Measurements from ENCODE around the gene PLEKHA4. TPM values are rescaled to one million over a fixed set of nuclear protein-coding genes. Genes with fewer than 3 reads are reported as not detected.

The PLEKHA4 gene
- polyA plus RNA-seq, 1 donor (not counting 4 experiments of a cell fraction or from before 2014, with no cell fraction given): 1.8 TPM

DNA sequence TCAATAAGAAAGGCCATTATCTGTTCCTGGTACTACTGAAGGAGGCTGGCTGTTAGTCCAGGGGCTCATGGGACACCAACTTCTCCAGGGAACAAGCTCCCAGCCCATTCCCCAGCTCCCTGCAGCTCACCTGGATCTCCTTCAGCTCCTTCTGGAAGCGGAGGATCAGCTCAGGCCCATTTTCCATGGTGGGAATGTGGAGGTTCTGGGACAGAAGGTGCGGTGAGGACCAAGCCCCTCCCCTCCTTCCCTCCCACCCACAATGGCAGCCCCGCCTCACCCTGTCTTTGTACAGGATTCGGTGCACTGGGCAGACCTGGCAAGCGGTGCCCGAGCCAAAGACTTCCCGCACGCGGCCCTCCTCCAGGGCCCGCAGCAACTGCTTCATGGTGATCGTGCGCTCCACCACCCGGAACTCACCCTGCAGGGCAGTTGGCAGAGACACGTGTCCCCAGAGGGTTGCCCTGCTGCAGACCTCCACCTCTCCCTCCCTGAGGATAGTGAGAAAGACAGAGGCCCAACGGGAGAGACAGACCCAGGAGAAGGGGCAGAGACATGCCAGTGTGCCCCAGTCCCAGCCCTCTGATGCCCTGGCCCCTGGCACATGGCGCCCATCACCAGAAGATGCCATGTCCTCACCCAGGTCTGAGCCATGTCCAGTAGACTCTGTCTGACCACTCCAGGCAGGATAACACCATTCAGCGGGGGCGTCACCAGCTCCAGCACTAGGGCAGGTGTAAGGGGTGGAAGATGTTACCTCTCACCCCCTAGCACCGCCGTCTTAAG, 71.9 kb downstream of the PLEKHA4 start:
- TF ChIP-seq EZH2 (IDR thresholded peaks at IDR 0.05; ENCODE audit: low read length): no peak
- TF ChIP-seq, protein P1, sequence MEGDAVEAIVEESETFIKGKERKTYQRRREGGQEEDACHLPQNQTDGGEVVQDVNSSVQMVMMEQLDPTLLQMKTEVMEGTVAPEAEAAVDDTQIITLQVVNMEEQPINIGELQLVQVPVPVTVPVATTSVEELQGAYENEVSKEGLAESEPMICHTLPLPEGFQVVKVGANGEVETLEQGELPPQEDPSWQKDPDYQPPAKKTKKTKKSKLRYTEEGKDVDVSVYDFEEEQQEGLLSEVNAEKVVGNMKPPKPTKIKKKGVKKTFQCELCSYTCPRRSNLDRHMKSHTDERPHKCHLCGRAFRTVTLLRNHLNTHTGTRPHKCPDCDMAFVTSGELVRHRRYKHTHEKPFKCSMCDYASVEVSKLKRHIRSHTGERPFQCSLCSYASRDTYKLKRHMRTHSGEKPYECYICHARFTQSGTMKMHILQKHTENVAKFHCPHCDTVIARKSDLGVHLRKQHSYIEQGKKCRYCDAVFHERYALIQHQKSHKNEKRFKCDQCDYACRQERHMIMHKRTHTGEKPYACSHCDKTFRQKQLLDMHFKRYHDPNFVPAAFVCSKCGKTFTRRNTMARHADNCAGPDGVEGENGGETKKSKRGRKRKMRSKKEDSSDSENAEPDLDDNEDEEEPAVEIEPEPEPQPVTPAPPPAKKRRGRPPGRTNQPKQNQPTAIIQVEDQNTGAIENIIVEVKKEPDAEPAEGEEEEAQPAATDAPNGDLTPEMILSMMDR (optimal IDR thresholded peaks at IDR 0.05 in 1 of 3, IDR thresholded peaks at IDR 0.05 in 1 of 3, conservative IDR thresholded peaks at IDR 0.05 in 1 of 3; ENCODE audit: extremely low read depth in 1 of 3, insufficient read depth in 2 of 3, low read length in 3 of 3): no peak
- no peaks in the 10 kb centered on the region for H3K36me3 ChIP-seq (ENCODE audit: control insufficient read depth in 2 of 2, extremely low read depth in 1 of 2, insufficient read depth in 2 of 2, low read length in 2 of 2)
- H3K9me3 ChIP-seq (ENCODE audit: control insufficient read depth, low read depth, low read length): no peaks in the 10 kb centered on the region
- dilution Hi-C loops (cut with MboI; ENCODE audit: extremely low pct_ligation_motif_present, low sequenced_read_pairs): loop anchor here (5.0 kb wide), 1 partner anchor 56 kb away; no protein-coding TSS in a partner anchor
- H3K27me3 ChIP-seq (ENCODE audit: control insufficient read depth, extremely low read depth, insufficient read depth, low read length): no peaks in the 10 kb centered on the region
- no peaks in the 10 kb centered on the region for H3K79me2 ChIP-seq (ENCODE audit: control insufficient read depth, insufficient read depth, low read length)
- no peak overlapping the region for H3K4me2 ChIP-seq (ENCODE audit: control insufficient read depth, extremely low read depth, insufficient read depth, low read depth, low read length)
- H4K20me1 ChIP-seq (ENCODE audit: control insufficient read depth, extremely low read depth, insufficient read depth, low read length): no peaks in the 10 kb centered on the region
- H3K9ac ChIP-seq (ENCODE audit: control insufficient read depth, extremely low read depth, insufficient read depth, low read length): no peak overlapping the region
- no peak for FAIRE-seq
- H2AFZ ChIP-seq (ENCODE audit: control insufficient read depth, low read length): no peak overlapping the region
- H3K9me1 ChIP-seq (ENCODE audit: control insufficient read depth, extremely low read depth, insufficient read depth, low read length): no peaks in the 10 kb centered on the region
- DNase-seq (ENCODE audit: low read depth, low spot score): no peak
- H3K4me1 ChIP-seq (ENCODE audit: control insufficient read depth, extremely low read depth, insufficient read depth, low read length): peaks cover 15% of the 10 kb centered on the region
- H3K27ac ChIP-seq (ENCODE audit: control insufficient read depth, insufficient read depth, low read length): no peak overlapping the region
- H3K4me3 ChIP-seq (ENCODE audit: control insufficient read depth in 2 of 3, extremely low read depth in 1 of 3, insufficient read depth in 2 of 3, low read depth in 1 of 3, low read length in 3 of 3): no peak overlapping the region

GRCh38 chr19:48795685-48796070, 72.7 kb downstream of the PLEKHA4 start:
- dilution Hi-C loops (cut with MboI; ENCODE audit: extremely low pct_ligation_motif_present, low sequenced_read_pairs): loop anchor here (5.0 kb wide), 1 partner anchor 57 kb away; no protein-coding TSS in a partner anchor
- Histone ChIP-seq H3K27me3 (ENCODE audit: control insufficient read depth, extremely low read depth, insufficient read depth, low read length) (no peaks in the 10 kb centered on the region), H3K4me1 (ENCODE audit: control insufficient read depth, extremely low read depth, insufficient read depth, low read length) (peaks cover 15% of the 10 kb centered on the region), H3K36me3 (ENCODE audit: control insufficient read depth in 2 of 2, extremely low read depth in 1 of 2, insufficient read depth in 2 of 2, low read length in 2 of 2) (no peaks in the 10 kb centered on the region), H3K4me3 (ENCODE audit: control insufficient read depth in 2 of 3, extremely low read depth in 1 of 3, insufficient read depth in 2 of 3, low read depth in 1 of 3, low read length in 3 of 3) (no peak overlapping the region), H2AFZ (ENCODE audit: control insufficient read depth, low read length) (no peak overlapping the region), H4K20me1 (ENCODE audit: control insufficient read depth, extremely low read depth, insufficient read depth, low read length) (no peaks in the 10 kb centered on the region), H3K9me3 (ENCODE audit: control insufficient read depth, low read depth, low read length) (no peaks in the 10 kb centered on the region), H3K4me2 (ENCODE audit: control insufficient read depth, extremely low read depth, insufficient read depth, low read depth, low read length) (peak overlapping the region; percentile 96), H3K27ac (ENCODE audit: control insufficient read depth, insufficient read depth, low read length) (no peak overlapping the region), H3K9ac (ENCODE audit: control insufficient read depth, extremely low read depth, insufficient read depth, low read length) (no peak overlapping the region), H3K79me2 (ENCODE audit: control insufficient read depth, insufficient read depth, low read length) (no peaks in the 10 kb centered on the region), H3K9me1 (ENCODE audit: control insufficient read depth, extremely low read depth, insufficient read depth, low read length) (no peaks in the 10 kb centered on the region)
- no peak for FAIRE-seq
- DNase-seq (ENCODE audit: low read depth, low spot score): no peak
- no peak for TF ChIP-seq EZH2 (IDR thresholded peaks at IDR 0.05; ENCODE audit: low read length)
- TF ChIP-seq, protein P1 (optimal IDR thresholded peaks at IDR 0.05 in 1 of 3, IDR thresholded peaks at IDR 0.05 in 1 of 3, conservative IDR thresholded peaks at IDR 0.05 in 1 of 3; ENCODE audit: extremely low read depth in 1 of 3, insufficient read depth in 2 of 3, low read length in 3 of 3): no peak
